ENCODE results near the gene LSAMP.

LSAMP gene

GRCh38 chr3:116302087-116302747 lies 143.1 kb downstream of the LSAMP start:
- DNase-seq (ENCODE audit: low spot score in 2 of 2), result no peak
- H3K27ac Mint-ChIP-seq, result no peak overlapping the region
- no peaks in the 10 kb centered on the region for H3K4me1 Mint-ChIP-seq
- no peak for ATAC-seq
- H3K4me3 Mint-ChIP-seq, result no peak overlapping the region
- peaks cover 8% of the 10 kb centered on the region for H3K9me3 Mint-ChIP-seq
- H3K36me3 Mint-ChIP-seq, result no peaks in the 10 kb centered on the region

GRCh38 chr3:116301422-116301821 lies 143.9 kb downstream of the LSAMP start:
- Mint-ChIP-seq H3K4me3 (no peak overlapping the region), H3K27ac (no peak overlapping the region), H3K36me3 (no peaks in the 10 kb centered on the region), H3K4me1 (no peaks in the 10 kb centered on the region), H3K9me3 (peaks cover 8% of the 10 kb centered on the region)
- DNase-seq (ENCODE audit: low spot score in 2 of 2) (no peak), ATAC-seq (no peak)

GRCh38 chr3:116300226-116300625 lies 145.1 kb downstream of the LSAMP start:
- no peaks in the 10 kb centered on the region for H3K36me3 Mint-ChIP-seq
- no peak overlapping the region for H3K27ac Mint-ChIP-seq
- no peak overlapping the region for H3K4me3 Mint-ChIP-seq
- no peaks in the 10 kb centered on the region for H3K4me1 Mint-ChIP-seq
- ATAC-seq (no peak), DNase-seq (ENCODE audit: low spot score in 2 of 2) (no peak)
- peaks cover 11% of the 10 kb centered on the region for H3K9me3 Mint-ChIP-seq

GRCh38 chr3:116299646-116300081 lies 145.6 kb downstream of the LSAMP start:
- H3K4me1 Mint-ChIP-seq, result no peaks in the 10 kb centered on the region
- H3K27ac Mint-ChIP-seq, result no peak overlapping the region
- no peak overlapping the region for H3K4me3 Mint-ChIP-seq
- DNase-seq (ENCODE audit: low spot score in 2 of 2), result no peak
- H3K36me3 Mint-ChIP-seq, result no peaks in the 10 kb centered on the region
- H3K9me3 Mint-ChIP-seq, result peaks cover 11% of the 10 kb centered on the region
- ATAC-seq, result no peak

GRCh38 chr3:116298151-116298550 lies 147.1 kb downstream of the LSAMP start:
- no peak for DNase-seq (ENCODE audit: low spot score in 2 of 2)
- ATAC-seq, result no peak
- Mint-ChIP-seq H3K4me3 (no peak overlapping the region), H3K27ac (no peak overlapping the region), H3K4me1 (no peaks in the 10 kb centered on the region), H3K36me3 (no peaks in the 10 kb centered on the region), H3K9me3 (peaks cover 6% of the 10 kb centered on the region)

- DNase-seq (ENCODE audit: low spot score in 2 of 2) (no peak), ATAC-seq (no peak)
- H3K36me3 Mint-ChIP-seq, result no peaks in the 10 kb centered on the region
- no peaks in the 10 kb centered on the region for H3K4me1 Mint-ChIP-seq
- H3K27ac Mint-ChIP-seq, result no peak overlapping the region
- peaks cover 3% of the 10 kb centered on the region for H3K9me3 Mint-ChIP-seq
- H3K4me3 Mint-ChIP-seq, result no peak overlapping the region
Measured at GRCh38 chr3:116291141-116291540, 154.1 kb downstream of the LSAMP start.

- peaks cover 5% of the 10 kb centered on the region for H3K9me3 Mint-ChIP-seq
- no peak overlapping the region for H3K4me3 Mint-ChIP-seq
- H3K36me3 Mint-ChIP-seq, result no peaks in the 10 kb centered on the region
- ATAC-seq (no peak), DNase-seq (ENCODE audit: low spot score in 2 of 2) (no peak)
- no peak overlapping the region for H3K27ac Mint-ChIP-seq
- H3K4me1 Mint-ChIP-seq, result no peaks in the 10 kb centered on the region
Measured at GRCh38 chr3:116288485-116288884, 156.8 kb downstream of the LSAMP start.

- no peaks in the 10 kb centered on the region for H3K4me1 Mint-ChIP-seq
- H3K36me3 Mint-ChIP-seq, result no peaks in the 10 kb centered on the region
- no peak overlapping the region for H3K4me3 Mint-ChIP-seq
- peaks cover 7% of the 10 kb centered on the region for H3K9me3 Mint-ChIP-seq
- ATAC-seq, result no peak
- no peak overlapping the region for H3K27ac Mint-ChIP-seq
- no peak for DNase-seq (ENCODE audit: low spot score in 2 of 2)
Measured at GRCh38 chr3:116285781-116286421, 159.4 kb downstream of the LSAMP start.

GRCh38 chr3:116281313-116282143 lies 163.8 kb downstream of the LSAMP start:
- H3K27ac Mint-ChIP-seq, result no peak overlapping the region

GRCh38 chr3:116280130-116280740 lies 165.1 kb downstream of the LSAMP start:
- Mint-ChIP-seq H3K4me1 (no peaks in the 10 kb centered on the region), H3K4me3 (no peak overlapping the region), H3K27ac (no peak overlapping the region), H3K36me3 (no peaks in the 10 kb centered on the region), H3K9me3 (peaks cover 7% of the 10 kb centered on the region)
- DNase-seq (ENCODE audit: low spot score in 2 of 2) (no peak), ATAC-seq (no peak)

More at GRCh38 chr3:116281313-116282143, 163.8 kb downstream of the LSAMP start:
- peaks cover 10% of the 10 kb centered on the region for H3K9me3 Mint-ChIP-seq
- H3K4me1 Mint-ChIP-seq, result no peaks in the 10 kb centered on the region
- no peak for ATAC-seq
- DNase-seq (ENCODE audit: low spot score in 2 of 2), result no peak
- no peak overlapping the region for H3K4me3 Mint-ChIP-seq
- H3K36me3 Mint-ChIP-seq, result no peaks in the 10 kb centered on the region

GRCh38 chr3:116276675-116277074 lies 168.6 kb downstream of the LSAMP start:
- no peak overlapping the region for H3K4me3 Mint-ChIP-seq
- H3K27ac Mint-ChIP-seq, result no peak overlapping the region
- no peak for DNase-seq (ENCODE audit: low spot score in 2 of 2)
- H3K36me3 Mint-ChIP-seq, result no peaks in the 10 kb centered on the region
- peaks cover 5% of the 10 kb centered on the region for H3K9me3 Mint-ChIP-seq
- H3K4me1 Mint-ChIP-seq, result no peaks in the 10 kb centered on the region
- ATAC-seq, result no peak

GRCh38 chr3:116270056-116270455 lies 175.2 kb downstream of the LSAMP start:
- H3K4me3 Mint-ChIP-seq, result no peak overlapping the region

GRCh38 chr3:116267116-116267515 lies 178.2 kb downstream of the LSAMP start:
- Mint-ChIP-seq H3K9me3 (peaks cover 10% of the 10 kb centered on the region), H3K4me1 (no peaks in the 10 kb centered on the region), H3K27ac (no peak overlapping the region), H3K36me3 (no peaks in the 10 kb centered on the region), H3K4me3 (no peak overlapping the region)
- ATAC-seq (no peak), DNase-seq (ENCODE audit: low spot score in 2 of 2) (no peak)

More at GRCh38 chr3:116270056-116270455, 175.2 kb downstream of the LSAMP start:
- DNase-seq (ENCODE audit: low spot score in 2 of 2) (no peak), ATAC-seq (no peak)
- H3K4me1 Mint-ChIP-seq, result no peaks in the 10 kb centered on the region
- no peaks in the 10 kb centered on the region for H3K36me3 Mint-ChIP-seq
- H3K27ac Mint-ChIP-seq, result no peak overlapping the region
- H3K9me3 Mint-ChIP-seq, result peaks cover 7% of the 10 kb centered on the region

GRCh38 chr3:116265976-116266584 lies 179.2 kb downstream of the LSAMP start:
- H3K36me3 Mint-ChIP-seq, result no peaks in the 10 kb centered on the region
- H3K4me3 Mint-ChIP-seq, result no peak overlapping the region
- no peak for ATAC-seq
- no peaks in the 10 kb centered on the region for H3K4me1 Mint-ChIP-seq
- DNase-seq (ENCODE audit: low spot score in 2 of 2), result no peak
- no peak overlapping the region for H3K27ac Mint-ChIP-seq
- H3K9me3 Mint-ChIP-seq, result peaks cover 10% of the 10 kb centered on the region

- Mint-ChIP-seq H3K4me1 (no peaks in the 10 kb centered on the region), H3K9me3 (peaks cover 10% of the 10 kb centered on the region), H3K27ac (no peak overlapping the region), H3K4me3 (no peak overlapping the region), H3K36me3 (no peaks in the 10 kb centered on the region)
- no peak for ATAC-seq
- DNase-seq (ENCODE audit: low spot score in 2 of 2), result no peak
Measured at GRCh38 chr3:116265320-116265695, 180.0 kb downstream of the LSAMP start.
